Stimulated activated CD4-positive, alpha-beta T cell treated with anti-CD3 and anti-CD28 coated beads, TNF-alpha, amount 100 ng/mL, for 4 hours (primary cell): ENCODE results near the gene HBS1L.

ENCODE experiments used
- DNase-seq, 3 experiments: peaks; one replicate each; pipeline ENCODE4 v3.0.0-alpha.2; 2020; ENCODE audit warnings: low read depth in 3 of 3

Gene HBS1L

GRCh38 chr6:135054569-135055498, at the start of gene HBS1L:
HBS1L (minus strand) TSS chr6:135054822; CDS start chr6:135054691, 131 bp downstream.
- DNase-seq = peak; percentile 89 to 95 (median 93)

GRCh38 chr6:135104199-135104598, 49.6 kb upstream of the HBS1L start:
- DNase-seq = no peak

- DNase-seq = no peak
These were observed 47.6 kb upstream of the HBS1L start for GRCh38 chr6:135102191-135102590.

GRCh38 chr6:135097172-135097571, 42.5 kb upstream of the HBS1L start:
- no peak for DNase-seq

GRCh38 chr6:135096403-135097130, 41.9 kb upstream of the HBS1L start:
- no peak for DNase-seq

GRCh38 chr6:135095716-135096115, 41.1 kb upstream of the HBS1L start:
- DNase-seq = no peak

- DNase-seq = no peak
These were observed 39.8 kb upstream of the HBS1L start for GRCh38 chr6:135094403-135094821.

- DNase-seq = no peak
These were observed 39.0 kb upstream of the HBS1L start for GRCh38 chr6:135093578-135093977.

- no peak for DNase-seq
These were observed 38.1 kb upstream of the HBS1L start for GRCh38 chr6:135092724-135093123.

GRCh38 chr6:135090819-135091218, 36.2 kb upstream of the HBS1L start:
- DNase-seq = no peak

- DNase-seq = no peak
These were observed 35.3 kb upstream of the HBS1L start for GRCh38 chr6:135089901-135090300.

GRCh38 chr6:135088818-135089809, 34.5 kb upstream of the HBS1L start:
- DNase-seq = no peak

- no peak for DNase-seq
These were observed 33.7 kb upstream of the HBS1L start for GRCh38 chr6:135088281-135088680.

- DNase-seq = peak in 1 of 3 experiments; percentile 23
These were observed 33.2 kb upstream of the HBS1L start for GRCh38 chr6:135087803-135088202.

GRCh38 chr6:135087403-135087802, 32.8 kb upstream of the HBS1L start:
- no peak for DNase-seq

GRCh38 chr6:135086414-135086764, 31.8 kb upstream of the HBS1L start:
- no peak for DNase-seq

- DNase-seq = no peak
These were observed 31.2 kb upstream of the HBS1L start for GRCh38 chr6:135085700-135086413.

- no peak for DNase-seq
These were observed 30.3 kb upstream of the HBS1L start for GRCh38 chr6:135084916-135085269.

GRCh38 chr6:135084001-135084915, 29.6 kb upstream of the HBS1L start:
- DNase-seq = no peak

- no peak for DNase-seq
These were observed 27.3 kb upstream of the HBS1L start for GRCh38 chr6:135081966-135082365.
